ENCODE measurements around the gene MPZL3.

The MPZL3 gene, protein sequence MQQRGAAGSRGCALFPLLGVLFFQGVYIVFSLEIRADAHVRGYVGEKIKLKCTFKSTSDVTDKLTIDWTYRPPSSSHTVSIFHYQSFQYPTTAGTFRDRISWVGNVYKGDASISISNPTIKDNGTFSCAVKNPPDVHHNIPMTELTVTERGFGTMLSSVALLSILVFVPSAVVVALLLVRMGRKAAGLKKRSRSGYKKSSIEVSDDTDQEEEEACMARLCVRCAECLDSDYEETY

DNA sequence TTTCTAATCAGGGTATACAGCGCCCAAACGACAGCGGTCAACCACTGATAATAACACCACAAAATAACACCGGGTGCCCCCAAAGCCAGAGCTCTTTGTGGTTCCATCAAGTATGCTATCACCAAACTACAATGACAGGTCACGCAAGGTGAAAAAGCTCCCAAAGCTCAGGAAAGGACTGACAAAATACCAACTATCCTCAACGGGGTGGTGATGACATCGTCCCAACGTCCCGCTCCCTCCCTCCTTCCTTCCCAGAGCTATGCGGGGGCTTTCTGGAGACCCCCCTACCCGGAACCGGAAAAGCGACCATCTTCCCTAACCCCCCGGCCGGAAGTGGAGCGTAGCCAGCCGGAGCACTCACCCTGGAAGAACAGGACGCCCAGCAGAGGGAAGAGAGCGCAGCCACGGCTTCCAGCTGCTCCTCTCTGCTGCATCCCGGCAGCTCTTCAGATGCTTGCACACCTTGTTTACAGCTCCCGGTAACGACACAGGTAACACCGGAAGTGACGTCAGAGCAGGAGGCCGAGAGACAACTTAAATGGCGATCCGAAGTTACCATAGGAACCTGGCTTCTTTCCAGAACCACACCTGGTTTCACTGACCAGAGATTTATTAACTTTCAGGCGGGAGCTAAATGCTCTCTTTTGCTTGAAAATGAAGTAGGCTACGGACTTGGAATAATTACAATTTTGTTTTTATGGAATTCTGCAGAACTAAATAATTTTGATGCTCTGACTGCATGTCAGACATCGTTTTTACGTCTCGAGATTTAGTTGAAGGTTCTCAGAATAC lies at the start of gene MPZL3:
MPZL3 (minus strand) TSS at position 508 of the 795 bp plus-strand sequence; CDS start at position 437, 71 bp downstream.
- DNase-seq: peak; percentile 99

DNA sequence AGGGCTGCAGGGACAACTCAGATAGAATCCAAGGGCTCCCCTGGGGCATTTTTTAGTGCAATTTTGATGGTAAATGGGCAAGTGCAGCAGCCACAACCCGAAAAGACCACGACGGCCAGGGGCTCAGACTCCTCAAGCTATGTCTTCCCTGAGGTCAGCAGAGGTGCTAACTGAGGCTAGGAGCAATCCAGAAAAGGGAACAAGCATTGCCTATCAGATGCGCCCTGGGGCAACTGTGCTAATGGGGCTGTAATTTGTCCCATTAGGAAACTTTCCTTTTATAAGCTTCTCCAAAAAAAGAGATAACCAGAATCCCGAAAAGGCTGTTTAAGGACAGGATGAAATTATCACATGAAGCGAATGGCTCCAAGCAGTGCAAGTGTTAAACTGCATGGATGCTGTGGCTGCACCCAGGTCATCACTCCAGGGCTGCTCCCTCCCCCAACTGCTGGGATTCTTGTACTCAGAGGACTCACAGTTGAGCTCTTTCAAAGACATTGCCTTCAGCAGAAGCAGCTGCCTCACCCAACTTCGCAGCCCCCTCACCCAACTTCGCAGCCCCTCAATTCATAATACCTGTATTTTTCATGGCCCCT lies 49.5 kb upstream of the MPZL3 start:
- DNase-seq: no peak

DNA sequence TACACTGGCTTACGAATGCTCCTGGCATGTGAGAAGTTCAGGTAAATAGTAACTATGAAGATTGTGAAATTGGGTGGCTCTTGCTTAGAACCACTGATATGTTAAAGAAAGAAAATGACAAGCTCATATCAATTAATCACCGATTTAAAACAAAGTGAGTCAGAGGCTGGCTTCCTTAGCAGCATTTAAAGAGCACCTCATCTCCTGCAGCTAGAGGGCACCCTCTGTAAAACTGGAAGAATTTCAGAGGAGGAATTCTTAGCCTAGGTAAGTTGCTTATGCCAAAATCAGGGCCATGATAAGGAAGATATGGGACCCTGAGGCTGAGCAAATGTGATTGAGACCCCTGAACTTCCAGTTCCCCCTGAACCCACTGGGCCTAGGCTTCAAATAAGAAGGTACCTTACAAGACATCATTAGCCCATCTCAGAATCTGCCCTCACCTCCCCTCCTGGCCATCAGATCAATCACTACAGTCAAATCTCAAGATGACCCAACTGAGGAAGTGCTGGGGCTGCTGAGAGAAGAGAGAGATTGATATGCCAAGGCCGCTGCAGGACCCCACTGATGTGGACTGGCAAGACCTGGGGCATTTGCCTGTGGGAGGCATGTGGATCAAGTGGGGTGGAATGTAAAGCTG lies 43.8 kb upstream of the MPZL3 start:
- DNase-seq: peak; percentile 44

DNA sequence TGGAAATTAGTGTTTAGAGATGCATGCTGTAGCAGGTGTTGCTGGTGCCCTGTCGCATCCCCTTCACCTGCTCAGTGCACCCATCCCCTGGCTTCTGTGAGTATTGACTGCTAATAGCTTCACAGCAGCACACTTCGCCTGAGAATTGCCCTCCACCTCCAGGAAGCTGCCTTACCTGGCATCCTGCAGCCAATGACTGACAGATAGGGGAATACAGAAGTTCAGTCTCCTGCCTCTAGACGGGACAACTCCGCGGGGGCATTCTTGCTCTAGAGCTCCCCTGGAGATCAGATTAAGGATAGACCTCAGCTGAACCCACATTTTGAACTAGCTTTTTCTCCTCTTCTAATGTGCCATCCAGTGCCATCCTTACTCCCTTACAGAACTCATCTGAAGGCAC lies 43.0 kb upstream of the MPZL3 start:
- DNase-seq: no peak

DNA sequence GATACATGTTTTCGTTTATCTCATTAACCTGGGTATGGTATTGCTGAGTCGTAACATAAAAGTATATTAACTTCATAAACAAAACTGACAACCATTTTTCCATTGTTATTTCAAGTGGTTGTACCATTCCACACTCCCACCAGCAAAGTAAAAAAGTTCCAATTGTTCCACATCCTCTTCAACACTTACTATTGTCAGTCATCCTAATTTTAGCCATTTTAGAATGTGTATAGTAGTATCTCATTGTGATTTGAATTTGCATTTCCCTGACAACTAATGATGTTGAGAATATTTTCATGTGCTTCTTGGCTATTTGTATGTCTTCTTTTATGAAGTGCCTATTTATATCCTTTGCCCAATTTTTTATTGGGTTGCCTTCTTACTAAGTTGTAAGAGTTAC lies 41.9 kb upstream of the MPZL3 start:
- DNase-seq: no peak

DNA sequence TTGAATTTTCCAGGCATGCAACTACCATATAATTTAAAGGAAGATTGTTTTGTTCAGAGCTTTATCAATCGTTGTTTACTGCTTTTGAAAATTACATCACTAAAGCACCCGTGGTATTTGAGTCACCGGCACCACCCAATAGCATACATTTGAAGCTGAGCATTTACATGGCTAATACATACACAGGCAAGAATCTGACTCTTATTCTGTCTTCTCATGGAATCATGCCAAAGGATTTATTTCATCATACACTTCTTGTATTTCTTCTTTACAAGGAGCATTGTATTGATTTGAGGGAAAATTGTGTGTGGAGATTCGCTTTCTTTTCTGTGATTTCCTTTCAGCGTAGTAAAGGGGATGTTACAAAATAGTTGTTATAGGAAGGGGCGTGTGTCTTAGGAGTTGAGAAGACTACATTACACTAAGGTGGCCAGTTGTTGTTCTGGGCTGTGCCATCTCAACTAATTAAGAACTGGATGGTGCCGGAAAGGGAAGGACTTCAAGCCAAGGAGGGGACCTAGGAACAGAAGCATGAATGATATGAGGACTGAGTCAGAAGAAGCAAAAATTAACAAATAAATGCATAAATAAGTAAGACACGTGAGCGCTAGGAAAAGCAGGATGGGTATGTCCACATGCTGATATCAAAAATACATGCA lies 39.4 kb upstream of the MPZL3 start:
- no peak for DNase-seq

DNA sequence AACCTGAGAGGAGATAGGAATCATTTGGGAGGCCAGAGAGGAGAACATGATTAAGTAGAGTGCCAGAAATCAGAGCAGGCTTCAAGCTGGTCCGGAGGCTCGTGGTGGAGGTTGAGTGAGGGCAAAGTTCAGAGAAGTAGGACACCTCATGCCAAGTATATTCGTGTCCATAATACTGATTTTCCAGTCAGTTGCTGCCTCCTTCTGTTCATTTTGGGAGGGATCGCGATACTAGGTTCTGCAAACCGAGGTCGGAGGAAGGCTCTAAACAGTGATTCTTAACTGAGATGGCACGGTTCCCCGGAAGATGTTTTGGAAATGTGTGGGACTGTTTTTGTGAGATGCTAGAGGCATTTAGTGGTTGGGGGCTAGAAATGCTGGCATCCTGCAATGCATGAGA lies 38.8 kb upstream of the MPZL3 start:
- peak; percentile 30 for DNase-seq

DNA sequence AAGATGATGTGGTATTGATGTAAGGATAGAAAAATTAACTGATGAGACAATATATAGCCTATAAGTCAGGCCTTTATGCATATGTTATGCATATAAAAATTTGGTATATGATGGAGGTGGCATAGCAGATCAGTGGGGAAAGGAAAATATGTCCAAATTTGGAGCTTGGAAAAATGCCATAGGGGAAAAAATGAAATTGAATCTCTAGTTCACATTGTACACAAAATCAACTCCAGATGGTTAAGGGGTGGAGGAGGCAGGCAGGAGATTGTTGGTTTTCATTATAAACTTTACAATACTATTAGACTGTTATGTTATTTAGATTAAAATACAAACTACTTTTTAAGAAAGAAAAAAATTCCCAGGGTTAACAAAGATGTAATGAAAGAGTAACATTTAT lies 37.2 kb upstream of the MPZL3 start:
- no peak for DNase-seq

DNA sequence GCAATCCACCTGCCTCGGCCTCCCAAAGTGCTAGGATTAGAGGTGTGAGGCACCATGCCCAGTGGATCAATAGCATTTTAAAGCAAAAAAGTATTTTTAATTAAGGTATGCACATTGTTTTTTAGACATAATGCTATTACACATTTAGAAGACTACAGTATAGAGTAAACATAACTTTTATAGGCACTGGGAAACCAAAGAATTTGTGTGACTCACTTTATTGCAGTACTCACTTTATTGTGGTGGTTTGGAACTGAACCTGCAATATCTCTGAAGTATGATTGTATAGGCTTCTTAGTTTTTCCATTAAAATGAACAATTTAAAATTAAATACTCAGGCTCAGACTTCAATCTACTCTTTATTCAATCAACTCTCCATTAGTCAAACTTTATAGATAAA lies 34.8 kb upstream of the MPZL3 start:
- DNase-seq: no peak

DNA sequence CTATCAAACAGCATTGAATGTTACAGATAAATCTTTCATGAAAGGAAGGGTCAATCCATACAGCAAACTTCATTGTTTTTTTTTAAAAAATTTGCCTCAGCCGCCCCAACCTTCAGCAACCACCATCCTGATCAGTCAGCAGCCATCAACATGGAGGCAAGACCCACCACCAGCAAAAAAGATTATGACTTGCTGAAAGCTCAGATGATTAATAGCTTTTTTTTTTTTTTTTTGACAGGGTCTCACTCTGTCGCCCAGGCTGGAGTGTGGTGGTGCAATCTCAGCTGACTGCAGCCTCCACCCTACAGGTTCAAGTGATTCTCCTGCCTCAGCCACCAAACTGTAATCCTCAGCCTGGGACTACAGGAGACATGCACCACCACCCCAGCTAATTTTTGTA lies 34.4 kb upstream of the MPZL3 start:
- no peak for DNase-seq

DNA sequence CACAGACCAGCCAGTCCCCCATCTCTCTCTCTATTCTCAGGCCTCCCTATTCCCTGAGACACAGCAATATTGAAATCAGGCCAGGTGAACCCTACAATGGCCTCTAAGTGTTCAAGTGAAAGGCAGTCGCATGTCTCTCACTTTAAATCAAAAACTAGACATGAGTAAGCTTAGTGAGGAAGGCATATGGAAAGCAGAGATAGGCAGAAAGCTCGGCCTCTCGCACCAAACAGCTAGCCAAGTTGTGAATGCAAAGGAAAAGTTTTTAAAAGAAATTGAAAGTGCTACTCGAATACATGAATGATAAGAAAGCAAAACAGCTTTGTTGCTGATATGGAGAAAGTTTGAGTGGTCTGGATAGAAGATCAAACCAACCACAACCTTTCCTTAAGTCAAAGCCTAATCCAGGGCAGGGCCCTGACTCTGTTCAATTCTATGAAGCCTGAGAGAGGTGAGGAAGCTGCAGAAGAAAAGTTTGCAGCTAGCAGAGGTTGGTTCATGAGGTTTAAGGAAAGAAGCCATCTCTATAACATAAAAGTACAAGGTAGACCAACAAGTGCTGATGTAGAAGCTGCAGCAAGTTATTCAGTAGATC lies 31.7 kb upstream of the MPZL3 start:
- no peak for DNase-seq

DNA sequence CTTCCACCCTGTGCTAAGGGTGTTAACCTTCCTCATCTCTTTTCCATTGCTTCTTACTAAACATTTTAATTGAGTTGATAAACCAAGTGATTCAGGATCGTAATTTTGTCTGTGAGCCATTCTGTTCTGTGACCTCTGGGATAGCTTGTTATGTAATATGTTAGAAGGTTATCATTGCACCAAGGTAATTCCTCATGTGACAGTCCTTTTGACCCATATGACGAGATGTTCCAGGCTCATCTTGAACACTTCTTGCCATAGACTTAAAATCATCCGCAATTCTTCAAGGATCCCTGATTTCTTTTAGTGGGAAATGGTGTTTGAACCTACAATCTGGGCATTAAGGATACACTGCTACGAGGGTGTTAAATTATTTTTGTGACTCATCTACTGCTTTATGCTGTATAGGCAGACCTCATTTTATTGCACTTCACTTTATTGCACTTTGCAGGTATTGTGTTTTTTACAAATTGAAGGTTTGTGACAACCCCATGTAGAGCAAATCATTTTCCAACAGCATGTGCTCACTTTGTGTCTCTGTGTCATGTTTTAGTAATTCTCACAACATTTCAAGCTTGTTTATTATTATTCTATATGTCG lies 31.0 kb upstream of the MPZL3 start:
- no peak for DNase-seq

DNA sequence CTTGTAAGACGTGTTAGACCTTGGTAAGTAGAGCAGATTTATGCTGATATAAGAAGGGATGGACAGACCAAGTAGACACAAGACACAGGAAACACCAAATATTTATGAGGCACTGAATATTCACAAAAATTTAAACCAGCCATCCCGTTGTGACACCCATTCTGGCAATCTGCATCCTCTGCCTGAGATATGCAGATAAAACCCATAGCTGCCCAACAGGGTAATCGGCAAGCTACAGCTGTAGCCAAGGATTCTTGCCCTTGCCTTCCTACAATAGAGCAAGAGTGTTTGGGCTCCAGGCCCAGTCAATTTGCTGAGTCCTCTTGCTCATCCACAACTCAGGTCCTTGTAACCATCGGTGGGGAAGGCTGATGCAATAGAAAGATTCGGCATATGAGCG lies 30.4 kb upstream of the MPZL3 start:
- no peak for DNase-seq

DNA sequence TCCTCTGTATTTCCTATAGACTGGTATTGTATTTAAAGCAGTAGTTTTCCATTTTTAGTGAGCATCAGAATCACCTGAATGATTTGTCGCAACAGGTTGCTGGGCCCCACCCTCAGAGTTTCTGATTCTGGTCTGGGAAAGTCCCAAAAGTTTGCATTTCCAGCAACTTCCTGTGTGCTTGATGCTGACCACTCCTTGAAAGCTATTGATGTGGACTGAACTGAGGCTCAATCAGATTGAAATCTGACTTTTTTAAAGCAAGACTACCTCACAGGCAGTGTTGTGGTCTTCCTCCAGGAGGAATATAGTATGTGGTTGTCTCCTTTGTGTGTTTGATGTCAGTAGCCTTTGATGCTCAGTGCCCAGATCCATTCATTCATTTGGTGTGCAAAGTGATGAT lies 29.1 kb upstream of the MPZL3 start:
- no peak for DNase-seq

DNA sequence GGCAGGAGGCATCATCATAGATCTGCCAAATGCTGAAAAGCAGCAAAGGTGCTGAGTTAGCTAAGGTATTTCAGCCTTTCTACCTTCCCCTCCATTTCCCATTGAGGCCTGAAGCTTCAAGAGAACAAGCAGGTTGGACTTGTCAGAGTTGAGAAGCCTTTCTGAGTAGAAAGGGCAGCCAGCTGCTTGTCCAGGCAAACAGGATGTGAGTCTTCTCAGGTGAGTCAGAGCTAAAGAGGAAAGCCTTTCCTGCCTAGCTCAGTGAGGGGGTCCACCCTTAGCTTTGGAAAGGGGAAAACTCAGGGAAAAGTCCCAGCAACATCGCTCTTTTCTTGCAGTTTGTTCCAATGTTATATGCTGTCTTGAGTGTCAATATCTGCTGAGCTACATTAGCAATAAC lies 25.1 kb upstream of the MPZL3 start:
- peak; percentile 12 for DNase-seq

DNA sequence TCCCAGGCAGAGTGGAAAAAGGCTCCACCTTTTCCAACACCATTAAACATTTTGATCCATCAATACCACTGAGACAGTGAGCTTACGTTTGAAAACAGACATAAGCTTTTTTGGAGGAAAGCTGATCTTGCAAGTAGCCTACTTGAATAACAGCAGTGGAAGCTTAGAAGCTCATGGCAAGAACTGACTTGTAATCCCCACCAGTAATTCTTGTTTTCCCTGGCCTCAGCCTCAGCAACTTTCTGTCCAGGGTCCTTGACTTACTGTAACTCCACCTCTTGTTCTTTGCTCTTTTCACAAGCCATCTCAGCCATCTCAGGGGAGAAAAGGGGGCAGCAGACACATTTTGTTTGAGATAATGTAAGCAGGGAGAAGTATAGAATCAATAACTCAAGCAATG lies 24.3 kb upstream of the MPZL3 start:
- no peak for DNase-seq

DNA sequence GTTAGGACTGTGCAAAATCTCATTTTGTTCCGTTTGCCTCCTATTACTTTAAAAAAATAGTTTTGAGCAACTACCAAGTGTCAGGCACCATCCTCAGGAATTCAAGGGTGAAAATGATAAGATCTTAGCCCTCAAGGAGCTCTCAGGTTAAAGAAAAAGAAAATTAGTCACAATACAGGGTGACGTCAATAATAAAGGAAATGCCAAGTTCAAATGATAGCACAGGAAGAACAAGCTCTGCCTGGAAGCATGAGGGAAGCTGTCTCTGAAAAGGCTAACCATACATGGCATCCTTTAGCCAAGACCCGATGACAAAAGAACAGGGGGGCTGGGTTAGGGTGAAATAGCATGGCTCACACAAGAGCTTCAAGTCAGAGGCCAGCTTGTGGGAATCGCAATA lies 23.0 kb upstream of the MPZL3 start:
- DNase-seq: no peak

DNA sequence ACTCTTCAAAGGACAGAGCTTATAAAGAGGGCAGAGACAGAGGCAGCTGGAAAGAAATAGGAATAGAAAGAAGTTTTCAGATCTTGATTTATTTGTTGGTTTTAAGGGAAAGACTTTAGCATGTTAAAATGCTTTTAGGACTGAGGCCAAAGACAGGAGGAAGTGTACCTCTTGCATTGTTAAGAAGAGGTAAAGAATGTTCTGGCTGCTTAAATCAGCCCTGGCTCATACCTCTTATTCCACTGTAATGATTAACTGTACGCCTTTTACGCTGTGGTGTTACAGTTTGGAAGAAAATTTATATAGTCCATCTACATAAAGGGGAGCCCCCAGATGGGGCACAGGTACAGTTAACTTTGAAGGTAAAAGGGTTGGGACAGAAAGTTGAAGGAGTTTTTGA lies 22.0 kb upstream of the MPZL3 start:
- DNase-seq: no peak

DNA sequence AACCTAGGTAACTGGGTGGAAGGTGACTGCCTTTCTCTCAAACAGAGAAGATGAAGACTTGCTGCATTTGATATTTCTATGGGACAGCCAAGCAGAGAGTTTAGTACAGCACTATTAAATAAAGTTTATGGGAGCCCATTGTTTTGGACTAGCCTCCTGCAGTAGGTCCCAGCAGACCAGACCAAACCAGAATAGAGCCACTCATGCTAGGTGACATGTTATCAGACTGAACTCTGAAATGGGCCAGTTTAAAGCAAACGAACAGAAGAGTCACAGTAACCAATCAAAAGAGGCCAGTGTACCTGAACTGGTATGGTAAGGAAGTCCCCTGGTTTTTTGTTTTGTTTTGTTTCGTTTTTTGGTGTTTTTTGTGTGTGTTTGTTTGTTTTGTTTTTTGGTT lies 19.8 kb upstream of the MPZL3 start:
- DNase-seq: no peak

DNA sequence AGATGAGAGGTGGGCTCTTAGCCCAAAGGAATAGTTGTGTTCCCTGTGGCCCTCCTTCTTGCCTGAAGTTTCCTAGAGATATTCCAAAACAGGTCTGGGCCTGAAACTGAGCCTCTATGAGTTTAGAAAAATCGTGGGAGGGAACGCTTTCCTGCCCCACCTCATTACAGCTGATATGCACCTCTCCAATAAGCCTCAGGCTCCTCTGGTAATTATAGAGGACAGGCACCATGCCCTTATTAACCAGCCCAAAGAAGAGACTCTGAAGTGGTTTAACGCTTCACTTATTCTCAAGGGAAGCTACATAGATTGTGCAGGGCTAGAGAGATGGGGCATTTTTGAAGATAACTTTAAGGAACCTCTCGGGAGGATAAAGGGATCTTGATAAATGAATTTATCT lies 15.3 kb upstream of the MPZL3 start:
- peak; percentile 87 for DNase-seq

DNA sequence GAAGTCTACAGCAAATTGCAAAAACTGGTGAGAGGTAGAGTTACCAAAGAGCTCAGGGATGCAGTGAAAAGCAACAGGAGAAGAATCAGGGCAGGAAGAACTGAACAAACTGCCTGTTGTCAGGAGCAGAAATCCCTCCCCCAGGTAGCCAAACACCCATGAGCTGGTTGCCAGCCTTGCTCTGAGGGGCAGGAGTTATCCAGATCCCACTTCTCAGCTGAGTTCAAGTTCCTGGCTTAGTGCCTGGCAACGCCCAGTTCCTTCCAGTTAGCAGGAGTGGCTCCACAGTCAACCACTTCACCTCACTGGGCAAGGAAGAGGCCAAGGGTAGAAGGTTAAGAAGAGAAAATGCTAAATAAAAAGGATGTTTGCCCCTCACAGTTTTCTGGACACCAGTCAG lies 13.8 kb upstream of the MPZL3 start:
- no peak for DNase-seq
